K562 (cell line): ENCODE measurements around the gene C14orf180. TPM values are rescaled to one million over a fixed set of nuclear protein-coding genes. Genes with fewer than 3 reads are reported as not detected.

Experiments used
- EZH2 ChIP-seq: IDR thresholded peaks from 2 replicates; pipeline ENCODE4 v1.6.1; 2012; ENCODE audit warnings: low read depth, mild to moderate bottlenecking, inconsistent platforms, low read length, borderline replicate concordance
- HDGF ChIP-seq: fragments of 450-650 bp; IDR thresholded peaks from 2 replicates; pipeline ENCODE4 v1.6.1; 2016
- NR4A1 ChIP-seq, 2 experiments: fragments of 250-450 bp in 1 of 2; fragments of 450-650 bp in 1 of 2; sonication (Bioruptor Pico) in 1 of 2; IDR thresholded peaks; 2 replicates each; pipeline versions ENCODE4 v1.4.0 to v1.6.1; 2016 to 2020; ENCODE audit warnings: mild to moderate bottlenecking in 2 of 2, missing compliant biosample characterization in 1 of 2, missing genetic modification characterization in 1 of 2, moderate library complexity in 1 of 2
- ZNF507 ChIP-seq: conservative IDR thresholded peaks from 2 replicates; pipeline ENCODE4 v1.6.1; 2017; ENCODE audit warnings: missing genetic modification characterization, missing compliant biosample characterization
- polyA plus RNA-seq, 8 experiments: library from polyadenylated mRNA; depleted of rRNA in 4 of 8; stranded (reverse) in 5 of 8; unstranded in 3 of 8; fragments of >200 nt; fragmentation: Nextera tagmentation in 2 of 8; fragmentation: Illumina TruSeq in 1 of 8; extraction: Ambion mirVana in 2 of 8; extraction: Trizol in 1 of 8; gene quantifications; 2 replicates each; pipeline versions ENCODE4 v1.2.1 to v1.2.3, GENCODE V29; 2011 to 2014; ENCODE audit warnings: inconsistent platforms in 1 of 8, missing spikeins in 1 of 8
- total RNA-seq, 7 experiments: library from RNA; depleted of rRNA in 6 of 7; stranded (reverse); fragments of >200 nt in 6 of 7; fragmentation: Illumina TruSeq in 2 of 7; extraction: Trizol in 2 of 7; gene quantifications; 2 replicates each; pipeline versions ENCODE4 v1.2.1 to v1.2.3, GENCODE V29; 2011 to 2021; ENCODE audit warnings: low replicate concordance in 1 of 7
- TF ChIP-seq, protein P1 (sequence below): sonication (generic); formaldehyde crosslinking; IDR thresholded peaks from 2 replicates; pipeline ENCODE4 v1.8.0; 2022; ENCODE audit warnings: mild to moderate bottlenecking, missing genetic modification reagents, borderline replicate concordance
- TF ChIP-seq, protein P2 (sequence below): fragments of 250-450 bp; sonication (Bioruptor Pico); IDR thresholded peaks from 2 replicates; pipeline ENCODE4 v1.5.0; 2020; ENCODE audit warnings: mild to moderate bottlenecking, borderline replicate concordance
- TF ChIP-seq, protein P3 (sequence below): fragments of 450-650 bp; IDR thresholded peaks from 2 replicates; pipeline ENCODE4 v1.6.1; 2016; ENCODE audit warnings: mild to moderate bottlenecking, moderate library complexity

Gene C14orf180
- total and polyA plus RNA-seq, 9 of the 15 experiments (the other 6 are each of a cell fraction or from before 2014, with no cell fraction given) = not detected

DNA sequence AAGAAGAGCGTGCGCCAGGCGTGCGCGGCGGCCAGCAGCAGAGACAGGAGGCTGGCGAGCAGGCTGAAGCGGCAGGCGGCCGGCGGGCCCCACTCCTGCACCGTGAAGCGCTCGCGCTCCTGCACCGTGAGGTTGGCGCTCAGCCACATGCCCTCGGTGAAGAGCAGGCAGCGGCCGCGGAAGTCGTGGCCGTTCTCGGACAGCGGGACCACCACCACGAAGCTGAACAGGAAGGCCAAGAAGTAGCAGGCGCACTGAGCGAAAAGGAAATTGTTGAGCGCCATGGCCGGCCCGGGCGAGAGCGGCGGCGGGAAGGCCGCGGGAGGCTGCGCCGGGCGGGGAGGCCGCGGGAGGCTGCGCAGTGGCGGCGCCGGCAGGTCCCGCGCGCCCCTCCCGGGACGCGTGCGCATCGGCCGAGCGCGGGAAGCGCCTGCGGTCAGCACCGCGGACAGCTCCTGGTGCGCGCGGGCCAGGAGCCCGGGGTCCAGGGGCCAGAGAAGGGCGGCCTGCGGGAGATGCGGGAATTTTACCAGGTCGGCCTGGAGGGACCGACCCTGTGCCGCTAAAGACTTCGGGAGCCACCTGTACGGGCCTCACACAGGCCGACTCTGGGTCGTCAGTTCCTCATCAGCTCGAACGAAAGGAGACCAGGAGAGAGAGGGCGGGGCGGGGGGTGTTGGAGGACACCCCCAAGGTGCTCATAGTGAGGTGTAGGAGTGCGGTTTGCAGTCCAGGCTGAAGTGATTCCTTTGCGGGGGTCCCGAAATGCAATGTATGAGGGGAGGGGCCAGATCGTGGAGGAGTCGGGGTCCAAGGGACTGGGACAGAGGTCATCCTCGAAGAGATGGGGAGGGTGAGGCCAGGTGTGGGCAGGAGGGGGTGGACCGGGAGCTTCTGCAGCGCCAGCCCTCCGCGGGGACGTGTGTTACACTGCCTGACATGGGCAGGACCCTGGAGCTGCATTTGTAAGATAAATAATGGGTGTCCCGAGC is 25.2 kb downstream of the C14orf180 start, which contains the start of gene TMEM179 (continued):
- TF ChIP-seq, protein P1, sequence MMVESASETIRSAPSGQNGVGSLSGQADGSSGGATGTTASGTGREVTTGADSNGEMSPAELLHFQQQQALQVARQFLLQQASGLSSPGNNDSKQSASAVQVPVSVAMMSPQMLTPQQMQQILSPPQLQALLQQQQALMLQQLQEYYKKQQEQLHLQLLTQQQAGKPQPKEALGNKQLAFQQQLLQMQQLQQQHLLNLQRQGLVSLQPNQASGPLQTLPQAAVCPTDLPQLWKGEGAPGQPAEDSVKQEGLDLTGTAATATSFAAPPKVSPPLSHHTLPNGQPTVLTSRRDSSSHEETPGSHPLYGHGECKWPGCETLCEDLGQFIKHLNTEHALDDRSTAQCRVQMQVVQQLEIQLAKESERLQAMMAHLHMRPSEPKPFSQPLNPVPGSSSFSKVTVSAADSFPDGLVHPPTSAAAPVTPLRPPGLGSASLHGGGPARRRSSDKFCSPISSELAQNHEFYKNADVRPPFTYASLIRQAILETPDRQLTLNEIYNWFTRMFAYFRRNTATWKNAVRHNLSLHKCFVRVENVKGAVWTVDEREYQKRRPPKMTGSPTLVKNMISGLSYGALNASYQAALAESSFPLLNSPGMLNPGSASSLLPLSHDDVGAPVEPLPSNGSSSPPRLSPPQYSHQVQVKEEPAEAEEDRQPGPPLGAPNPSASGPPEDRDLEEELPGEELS (CRISPR knock-in tag) = no peak
- TF ChIP-seq EZH2 (no peak), ZNF507 (tag) (no peak), HDGF (no peak), NR4A1 (CRISPR knock-in tag; IDR thresholded peaks at IDR 0.05) (no peak), NR4A1 (tag; IDR thresholded peaks at IDR 0.05) (no peak)
- TF ChIP-seq, protein P2, sequence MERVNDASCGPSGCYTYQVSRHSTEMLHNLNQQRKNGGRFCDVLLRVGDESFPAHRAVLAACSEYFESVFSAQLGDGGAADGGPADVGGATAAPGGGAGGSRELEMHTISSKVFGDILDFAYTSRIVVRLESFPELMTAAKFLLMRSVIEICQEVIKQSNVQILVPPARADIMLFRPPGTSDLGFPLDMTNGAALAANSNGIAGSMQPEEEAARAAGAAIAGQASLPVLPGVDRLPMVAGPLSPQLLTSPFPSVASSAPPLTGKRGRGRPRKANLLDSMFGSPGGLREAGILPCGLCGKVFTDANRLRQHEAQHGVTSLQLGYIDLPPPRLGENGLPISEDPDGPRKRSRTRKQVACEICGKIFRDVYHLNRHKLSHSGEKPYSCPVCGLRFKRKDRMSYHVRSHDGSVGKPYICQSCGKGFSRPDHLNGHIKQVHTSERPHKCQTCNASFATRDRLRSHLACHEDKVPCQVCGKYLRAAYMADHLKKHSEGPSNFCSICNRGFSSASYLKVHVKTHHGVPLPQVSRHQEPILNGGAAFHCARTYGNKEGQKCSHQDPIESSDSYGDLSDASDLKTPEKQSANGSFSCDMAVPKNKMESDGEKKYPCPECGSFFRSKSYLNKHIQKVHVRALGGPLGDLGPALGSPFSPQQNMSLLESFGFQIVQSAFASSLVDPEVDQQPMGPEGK = no peak
- TF ChIP-seq, protein P3, sequence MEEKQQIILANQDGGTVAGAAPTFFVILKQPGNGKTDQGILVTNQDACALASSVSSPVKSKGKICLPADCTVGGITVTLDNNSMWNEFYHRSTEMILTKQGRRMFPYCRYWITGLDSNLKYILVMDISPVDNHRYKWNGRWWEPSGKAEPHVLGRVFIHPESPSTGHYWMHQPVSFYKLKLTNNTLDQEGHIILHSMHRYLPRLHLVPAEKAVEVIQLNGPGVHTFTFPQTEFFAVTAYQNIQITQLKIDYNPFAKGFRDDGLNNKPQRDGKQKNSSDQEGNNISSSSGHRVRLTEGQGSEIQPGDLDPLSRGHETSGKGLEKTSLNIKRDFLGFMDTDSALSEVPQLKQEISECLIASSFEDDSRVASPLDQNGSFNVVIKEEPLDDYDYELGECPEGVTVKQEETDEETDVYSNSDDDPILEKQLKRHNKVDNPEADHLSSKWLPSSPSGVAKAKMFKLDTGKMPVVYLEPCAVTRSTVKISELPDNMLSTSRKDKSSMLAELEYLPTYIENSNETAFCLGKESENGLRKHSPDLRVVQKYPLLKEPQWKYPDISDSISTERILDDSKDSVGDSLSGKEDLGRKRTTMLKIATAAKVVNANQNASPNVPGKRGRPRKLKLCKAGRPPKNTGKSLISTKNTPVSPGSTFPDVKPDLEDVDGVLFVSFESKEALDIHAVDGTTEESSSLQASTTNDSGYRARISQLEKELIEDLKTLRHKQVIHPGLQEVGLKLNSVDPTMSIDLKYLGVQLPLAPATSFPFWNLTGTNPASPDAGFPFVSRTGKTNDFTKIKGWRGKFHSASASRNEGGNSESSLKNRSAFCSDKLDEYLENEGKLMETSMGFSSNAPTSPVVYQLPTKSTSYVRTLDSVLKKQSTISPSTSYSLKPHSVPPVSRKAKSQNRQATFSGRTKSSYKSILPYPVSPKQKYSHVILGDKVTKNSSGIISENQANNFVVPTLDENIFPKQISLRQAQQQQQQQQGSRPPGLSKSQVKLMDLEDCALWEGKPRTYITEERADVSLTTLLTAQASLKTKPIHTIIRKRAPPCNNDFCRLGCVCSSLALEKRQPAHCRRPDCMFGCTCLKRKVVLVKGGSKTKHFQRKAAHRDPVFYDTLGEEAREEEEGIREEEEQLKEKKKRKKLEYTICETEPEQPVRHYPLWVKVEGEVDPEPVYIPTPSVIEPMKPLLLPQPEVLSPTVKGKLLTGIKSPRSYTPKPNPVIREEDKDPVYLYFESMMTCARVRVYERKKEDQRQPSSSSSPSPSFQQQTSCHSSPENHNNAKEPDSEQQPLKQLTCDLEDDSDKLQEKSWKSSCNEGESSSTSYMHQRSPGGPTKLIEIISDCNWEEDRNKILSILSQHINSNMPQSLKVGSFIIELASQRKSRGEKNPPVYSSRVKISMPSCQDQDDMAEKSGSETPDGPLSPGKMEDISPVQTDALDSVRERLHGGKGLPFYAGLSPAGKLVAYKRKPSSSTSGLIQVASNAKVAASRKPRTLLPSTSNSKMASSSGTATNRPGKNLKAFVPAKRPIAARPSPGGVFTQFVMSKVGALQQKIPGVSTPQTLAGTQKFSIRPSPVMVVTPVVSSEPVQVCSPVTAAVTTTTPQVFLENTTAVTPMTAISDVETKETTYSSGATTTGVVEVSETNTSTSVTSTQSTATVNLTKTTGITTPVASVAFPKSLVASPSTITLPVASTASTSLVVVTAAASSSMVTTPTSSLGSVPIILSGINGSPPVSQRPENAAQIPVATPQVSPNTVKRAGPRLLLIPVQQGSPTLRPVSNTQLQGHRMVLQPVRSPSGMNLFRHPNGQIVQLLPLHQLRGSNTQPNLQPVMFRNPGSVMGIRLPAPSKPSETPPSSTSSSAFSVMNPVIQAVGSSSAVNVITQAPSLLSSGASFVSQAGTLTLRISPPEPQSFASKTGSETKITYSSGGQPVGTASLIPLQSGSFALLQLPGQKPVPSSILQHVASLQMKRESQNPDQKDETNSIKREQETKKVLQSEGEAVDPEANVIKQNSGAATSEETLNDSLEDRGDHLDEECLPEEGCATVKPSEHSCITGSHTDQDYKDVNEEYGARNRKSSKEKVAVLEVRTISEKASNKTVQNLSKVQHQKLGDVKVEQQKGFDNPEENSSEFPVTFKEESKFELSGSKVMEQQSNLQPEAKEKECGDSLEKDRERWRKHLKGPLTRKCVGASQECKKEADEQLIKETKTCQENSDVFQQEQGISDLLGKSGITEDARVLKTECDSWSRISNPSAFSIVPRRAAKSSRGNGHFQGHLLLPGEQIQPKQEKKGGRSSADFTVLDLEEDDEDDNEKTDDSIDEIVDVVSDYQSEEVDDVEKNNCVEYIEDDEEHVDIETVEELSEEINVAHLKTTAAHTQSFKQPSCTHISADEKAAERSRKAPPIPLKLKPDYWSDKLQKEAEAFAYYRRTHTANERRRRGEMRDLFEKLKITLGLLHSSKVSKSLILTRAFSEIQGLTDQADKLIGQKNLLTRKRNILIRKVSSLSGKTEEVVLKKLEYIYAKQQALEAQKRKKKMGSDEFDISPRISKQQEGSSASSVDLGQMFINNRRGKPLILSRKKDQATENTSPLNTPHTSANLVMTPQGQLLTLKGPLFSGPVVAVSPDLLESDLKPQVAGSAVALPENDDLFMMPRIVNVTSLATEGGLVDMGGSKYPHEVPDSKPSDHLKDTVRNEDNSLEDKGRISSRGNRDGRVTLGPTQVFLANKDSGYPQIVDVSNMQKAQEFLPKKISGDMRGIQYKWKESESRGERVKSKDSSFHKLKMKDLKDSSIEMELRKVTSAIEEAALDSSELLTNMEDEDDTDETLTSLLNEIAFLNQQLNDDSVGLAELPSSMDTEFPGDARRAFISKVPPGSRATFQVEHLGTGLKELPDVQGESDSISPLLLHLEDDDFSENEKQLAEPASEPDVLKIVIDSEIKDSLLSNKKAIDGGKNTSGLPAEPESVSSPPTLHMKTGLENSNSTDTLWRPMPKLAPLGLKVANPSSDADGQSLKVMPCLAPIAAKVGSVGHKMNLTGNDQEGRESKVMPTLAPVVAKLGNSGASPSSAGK = no peak
